ENCODE measurements around the gene LMX1A.

LMX1A gene

DNA sequence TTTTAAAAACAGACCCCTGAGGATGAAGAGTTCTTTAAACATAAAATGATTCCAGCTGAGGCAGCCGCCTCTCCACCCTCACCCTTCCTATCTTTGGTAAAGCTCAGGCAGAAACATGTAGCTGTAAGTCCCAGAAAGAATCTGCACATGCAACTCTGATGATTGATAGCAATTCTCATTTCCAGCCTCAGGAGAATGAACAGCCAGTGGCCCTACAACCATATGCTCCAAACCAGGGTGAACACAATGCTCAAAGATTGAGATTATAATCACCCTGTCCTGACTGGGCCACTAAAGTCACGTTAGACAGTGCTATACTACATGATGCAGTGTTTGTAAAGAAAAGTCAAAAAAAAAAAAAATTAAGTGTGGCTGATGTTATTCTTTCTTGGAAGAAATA, 80.2 kb downstream of the LMX1A start:
- no peak for DNase-seq (ENCODE audit: low read depth in 2 of 2)

DNA sequence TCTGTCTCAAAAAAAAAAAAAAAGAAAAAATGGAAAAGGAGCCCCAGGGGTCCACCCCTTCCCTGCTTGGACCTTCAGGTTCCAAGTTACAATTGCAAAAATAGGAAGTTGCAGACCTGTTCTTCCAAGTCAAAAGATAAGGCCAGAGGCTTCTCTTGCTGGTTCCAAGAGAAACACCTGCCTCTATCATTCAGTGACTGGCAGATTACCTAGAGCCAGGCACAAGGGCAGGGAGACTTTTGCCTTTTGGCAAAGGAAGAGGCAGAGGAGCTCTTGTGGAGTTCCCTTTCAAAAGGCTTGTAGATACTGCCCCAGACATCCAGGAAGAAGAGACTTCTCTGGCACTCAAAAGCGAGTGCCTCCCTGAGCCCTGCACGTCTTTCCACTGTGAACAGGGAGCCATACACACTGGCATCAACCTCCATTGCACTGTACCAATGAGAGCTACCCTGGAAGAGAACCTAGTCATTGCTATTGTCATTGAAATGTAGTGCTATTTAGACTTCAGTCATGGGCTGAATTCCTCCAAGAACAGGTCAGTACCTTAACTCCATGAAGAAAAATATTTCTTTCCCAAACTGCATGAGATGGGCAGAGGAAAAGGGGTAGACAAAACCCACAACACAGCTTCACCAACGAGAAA, 91.2 kb downstream of the LMX1A start:
- DNase-seq (ENCODE audit: low read depth in 2 of 2), result no peak

DNA sequence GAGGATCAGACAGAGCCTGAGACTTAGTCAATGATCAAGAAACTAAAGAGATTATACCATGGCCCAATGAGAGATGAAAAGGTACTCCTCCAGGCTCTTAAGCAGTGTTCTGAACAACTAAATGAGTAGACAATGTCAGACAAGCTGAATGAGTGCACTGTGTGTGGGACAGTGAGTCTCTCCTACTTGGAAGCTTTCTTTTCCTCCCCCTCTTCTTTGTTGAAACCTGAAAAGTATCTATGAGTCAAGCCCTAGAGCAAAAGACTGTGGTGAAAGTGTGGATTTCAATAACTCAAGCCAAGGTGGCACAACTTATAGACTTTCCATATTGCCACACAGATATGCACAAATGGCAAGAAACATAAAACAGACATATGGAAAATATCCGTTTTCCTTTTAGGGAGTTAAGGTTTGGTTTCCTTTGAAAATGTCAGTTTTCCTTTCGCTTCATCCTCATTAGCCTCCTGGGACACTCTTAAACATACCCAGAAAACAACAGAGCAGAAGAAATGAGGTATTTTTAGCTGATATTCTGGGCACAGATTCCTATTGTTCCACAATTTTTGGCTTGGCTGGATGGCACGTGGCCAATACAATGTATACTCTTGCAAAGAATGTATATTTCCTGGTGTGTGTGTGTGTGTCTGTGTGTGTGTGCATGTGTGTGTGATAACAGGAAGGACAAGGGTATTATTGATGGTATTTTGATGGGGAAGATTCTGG, 96.6 kb downstream of the LMX1A start:
- DNase-seq (ENCODE audit: low read depth in 2 of 2), result no peak

DNA sequence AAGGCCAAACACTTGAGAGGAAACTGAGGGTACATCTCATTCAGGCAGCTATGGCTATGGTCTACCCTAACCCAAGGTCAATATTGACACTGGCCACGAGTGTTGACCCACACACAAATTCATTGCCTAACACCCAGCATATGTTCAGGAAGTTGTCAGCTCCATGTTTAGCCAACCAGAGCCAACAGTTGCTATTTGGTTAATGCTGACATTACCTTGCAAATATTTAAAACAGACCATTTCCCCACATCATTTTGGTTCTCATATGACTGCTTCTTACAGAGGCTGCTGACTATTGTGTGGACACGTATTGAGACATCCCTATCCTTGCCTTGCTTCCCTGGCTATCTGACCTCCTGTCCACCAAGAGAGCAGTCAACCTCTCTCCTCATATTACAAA, 97.3 kb downstream of the LMX1A start:
- DNase-seq (ENCODE audit: low read depth in 2 of 2), result no peak

DNA sequence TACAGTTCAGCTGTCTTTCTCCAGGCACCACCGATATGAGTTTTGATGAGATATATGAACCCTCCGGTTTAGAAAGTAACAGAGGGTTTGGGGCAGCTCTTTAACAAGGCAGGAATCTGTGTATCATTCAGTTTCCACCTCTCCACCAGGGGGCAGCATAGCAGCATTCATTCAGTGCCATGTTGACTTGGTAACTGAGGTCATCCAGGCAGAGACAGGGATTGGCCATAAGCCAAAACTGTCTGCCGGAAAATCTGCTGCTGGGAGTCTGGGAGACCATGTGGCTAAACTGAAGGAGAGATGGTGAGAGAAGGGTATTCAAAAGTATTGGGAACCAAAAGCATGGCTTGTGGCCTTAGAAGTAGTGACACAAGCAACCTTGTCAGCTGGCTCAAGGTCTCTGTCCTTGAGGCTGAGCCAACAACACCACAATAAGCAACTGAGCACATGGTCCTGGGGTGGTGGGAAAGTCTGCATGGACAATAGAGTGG, 98.5 kb downstream of the LMX1A start:
- no peak for DNase-seq (ENCODE audit: low read depth in 2 of 2)

DNA sequence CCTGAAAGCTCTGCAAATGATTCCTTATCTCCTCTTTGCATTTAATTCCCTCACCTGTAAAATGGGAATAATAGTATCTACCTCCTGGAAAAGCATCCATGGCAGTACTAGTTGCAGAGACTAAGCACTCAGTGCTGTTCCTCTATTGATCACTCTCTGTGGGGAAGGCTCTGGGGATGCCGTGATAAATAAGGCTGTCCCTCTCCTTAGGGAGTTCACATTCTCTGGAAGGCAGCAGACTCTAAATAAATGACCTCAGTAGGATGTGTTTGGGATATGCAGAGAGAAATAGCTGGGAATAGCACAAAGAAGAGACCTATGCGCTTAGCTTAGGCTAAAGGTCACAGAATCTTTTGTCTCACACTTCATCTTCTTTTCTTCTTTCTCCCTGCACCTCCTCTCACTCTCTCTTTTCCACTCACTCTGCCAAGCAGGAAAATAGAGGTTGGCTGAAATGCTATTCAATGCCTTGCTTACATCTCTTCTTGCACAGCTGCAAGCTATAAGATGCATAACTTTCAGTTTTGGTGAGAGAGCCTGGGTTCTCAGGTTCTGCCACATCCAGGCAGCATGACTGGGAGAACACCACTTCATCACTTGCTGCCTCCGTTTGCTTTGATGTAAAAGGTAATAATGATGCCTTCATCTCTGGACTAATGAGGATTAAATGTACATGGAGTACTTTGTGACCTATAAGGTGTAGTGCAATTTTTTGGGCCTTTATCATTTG, 101.5 kb downstream of the LMX1A start:
- no peak for DNase-seq (ENCODE audit: low read depth in 2 of 2)

DNA sequence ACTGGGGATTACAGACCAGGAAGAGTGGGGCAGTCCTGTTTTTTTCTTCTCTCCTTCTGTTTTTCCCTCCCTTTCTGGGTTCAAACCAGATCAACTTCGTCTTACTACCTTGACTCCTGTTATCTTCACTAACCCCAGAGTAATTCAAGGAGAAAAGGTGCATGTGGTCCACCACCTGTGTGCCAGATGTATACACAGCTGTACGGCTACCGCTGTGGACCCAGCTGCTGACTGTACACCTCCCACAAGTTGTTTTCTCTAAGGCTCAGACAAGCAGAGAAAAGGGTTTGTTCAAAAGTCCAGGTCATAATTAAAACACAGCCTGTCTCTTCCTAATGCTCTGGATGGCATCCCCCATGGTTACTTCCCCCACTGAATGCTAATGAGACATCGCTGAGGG, 102.1 kb downstream of the LMX1A start:
- no peak for DNase-seq (ENCODE audit: low read depth in 2 of 2)

DNA sequence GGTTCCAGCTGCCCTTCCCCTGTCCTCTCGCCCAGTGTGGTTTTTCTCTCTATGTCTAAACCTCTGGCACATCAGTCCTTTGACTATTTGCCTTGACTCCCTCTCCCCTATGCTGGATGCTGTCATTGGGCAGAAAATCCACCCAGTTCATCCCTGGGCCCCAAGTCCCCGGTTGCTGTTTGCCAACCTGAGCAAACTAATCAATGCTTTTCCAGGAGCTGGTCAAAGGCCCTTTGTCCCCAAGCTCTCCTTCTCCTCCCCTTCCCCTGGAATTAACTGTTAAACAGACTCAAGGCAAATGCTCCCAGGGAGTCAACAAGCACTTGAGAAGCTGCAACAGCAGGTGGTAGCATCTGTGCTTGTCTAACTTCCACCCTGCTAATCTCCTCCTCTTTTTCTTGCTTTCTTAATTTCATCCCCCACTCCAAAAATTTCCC, 102.7 kb downstream of the LMX1A start:
- DNase-seq (ENCODE audit: low read depth in 2 of 2), result no peak

DNA sequence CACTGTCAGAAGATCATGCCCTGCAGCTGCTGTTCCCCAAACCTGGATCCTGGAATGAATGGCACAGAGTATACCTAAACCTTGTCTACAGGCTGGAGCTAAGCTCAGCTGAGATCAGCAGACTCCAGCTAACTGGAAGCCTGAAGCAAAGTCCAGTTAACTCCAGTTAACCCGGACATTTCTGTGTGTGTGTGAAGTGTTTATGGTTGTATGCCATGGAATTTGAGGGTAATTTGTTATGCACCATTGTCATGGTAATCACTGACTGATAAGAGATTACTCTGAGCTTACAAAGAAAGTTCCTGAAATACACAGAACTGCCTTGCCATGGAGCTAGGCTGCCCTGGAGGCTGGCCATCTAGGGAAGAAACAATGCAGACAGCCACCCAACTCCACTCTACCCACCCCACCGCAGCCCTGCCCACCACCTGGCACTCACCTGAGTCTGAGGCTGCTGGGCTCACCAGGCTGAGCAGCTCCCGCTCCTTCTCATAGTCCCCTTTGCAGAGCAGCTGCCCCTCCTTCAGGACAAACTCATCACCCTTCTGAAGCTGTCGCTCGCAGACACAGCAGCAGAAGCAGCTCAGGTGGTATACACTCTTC, 107.4 kb downstream of the LMX1A start:
- DNase-seq (ENCODE audit: low read depth in 2 of 2), result no peak

DNA sequence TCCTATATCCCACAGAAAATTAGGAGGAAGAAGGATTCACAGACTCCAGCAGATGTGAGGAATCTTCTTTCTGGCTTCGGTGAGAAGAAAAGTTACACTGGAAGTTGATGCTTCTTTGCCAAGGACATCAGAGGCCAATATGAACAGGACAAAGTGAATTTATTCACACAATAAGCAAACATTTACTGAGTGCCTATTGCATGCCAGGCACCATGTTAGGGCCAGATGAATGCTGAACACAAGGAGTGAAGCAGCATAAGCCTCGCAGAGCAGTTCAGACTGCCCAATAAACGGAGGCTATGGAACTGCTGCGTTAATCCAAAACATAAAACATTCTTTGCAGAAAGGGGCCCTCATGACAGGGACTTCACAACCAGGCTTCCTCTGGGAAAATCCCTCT, 114.6 kb downstream of the LMX1A start:
- no peak for DNase-seq (ENCODE audit: low read depth in 2 of 2)

DNA sequence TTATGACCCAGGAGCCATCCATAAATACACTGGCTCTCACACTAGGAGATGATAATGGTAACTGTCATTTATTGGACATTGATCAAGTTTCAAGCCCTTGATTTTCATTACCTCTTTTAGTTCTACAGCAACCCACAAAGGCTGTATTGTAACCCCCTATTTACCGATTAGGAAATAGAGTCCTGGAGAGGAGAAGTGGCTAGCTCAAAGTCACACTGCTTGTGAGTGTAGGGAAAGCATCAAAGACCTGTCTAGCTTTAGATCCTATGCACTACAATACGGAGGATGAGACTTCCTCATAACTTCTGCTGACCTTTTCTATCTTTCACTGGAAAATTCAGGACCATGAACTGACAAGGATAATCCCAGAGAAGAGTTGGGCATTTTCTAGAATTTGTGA, 115.2 kb downstream of the LMX1A start:
- DNase-seq (ENCODE audit: low read depth in 2 of 2), result no peak

DNA sequence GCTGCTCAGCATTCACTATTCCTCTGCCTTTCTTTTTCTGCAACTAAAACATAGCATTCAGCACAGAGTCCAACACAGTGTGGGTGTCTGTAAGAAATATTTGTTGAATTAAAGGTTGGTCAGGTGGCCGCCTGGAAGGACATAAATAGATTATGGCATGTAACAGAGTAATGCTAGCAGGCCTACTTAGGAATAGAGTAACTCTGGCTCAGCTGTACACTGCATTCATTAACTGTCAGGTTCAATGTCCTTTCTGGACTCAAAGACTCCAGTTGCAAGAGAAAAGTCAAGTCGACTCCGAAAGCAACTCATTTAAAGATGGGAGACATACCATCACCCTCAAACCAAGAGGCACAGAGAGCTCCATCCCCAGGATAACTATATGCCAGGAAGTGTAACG, 116.0 kb downstream of the LMX1A start:
- no peak for DNase-seq (ENCODE audit: low read depth in 2 of 2)

DNA sequence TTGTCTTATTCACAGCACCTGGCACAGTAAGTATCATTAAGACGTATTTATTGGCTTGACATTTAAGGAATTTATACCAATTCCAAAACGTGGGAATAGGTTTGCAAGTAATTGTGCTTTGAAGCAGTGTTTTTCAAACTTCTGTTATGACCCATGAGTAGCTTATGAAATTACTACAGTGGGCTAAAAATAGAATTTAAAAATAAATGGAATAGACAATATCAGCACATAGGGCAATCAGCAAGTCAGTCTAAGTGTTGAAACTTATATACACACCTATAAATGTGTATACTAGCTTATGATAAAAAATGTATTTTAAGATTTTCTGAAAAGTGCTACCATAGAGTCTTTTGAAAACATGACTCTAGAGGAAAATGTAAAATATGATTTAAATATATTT, 116.6 kb downstream of the LMX1A start:
- DNase-seq (ENCODE audit: low read depth in 2 of 2), result no peak

DNA sequence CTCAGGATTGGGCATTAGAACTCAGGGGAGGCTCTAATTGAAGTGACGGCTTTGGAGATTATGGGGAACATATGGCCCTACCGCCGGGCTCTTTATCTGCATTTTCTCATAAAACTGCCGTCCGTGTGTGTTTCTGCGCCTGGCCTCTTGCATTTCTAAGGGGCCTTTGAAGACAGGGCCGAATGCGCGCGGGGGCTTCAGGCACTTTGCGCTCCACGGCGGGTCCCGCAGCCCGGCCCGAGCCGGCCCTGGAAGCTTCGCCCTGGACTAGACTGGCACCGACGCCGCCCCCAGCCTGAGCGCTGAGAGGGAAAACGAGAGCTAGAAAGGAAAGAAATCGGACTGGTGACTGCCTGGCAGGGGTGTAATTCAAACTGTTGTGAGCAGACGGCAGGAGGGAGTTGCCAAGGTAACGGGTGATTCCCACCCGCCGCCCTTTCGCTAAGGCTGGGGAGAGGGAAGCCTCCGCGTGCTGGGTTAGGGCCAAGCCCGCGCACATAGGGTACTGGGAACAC, 120.7 kb downstream of the LMX1A start:
- no peak for DNase-seq (ENCODE audit: low read depth in 2 of 2)

DNA sequence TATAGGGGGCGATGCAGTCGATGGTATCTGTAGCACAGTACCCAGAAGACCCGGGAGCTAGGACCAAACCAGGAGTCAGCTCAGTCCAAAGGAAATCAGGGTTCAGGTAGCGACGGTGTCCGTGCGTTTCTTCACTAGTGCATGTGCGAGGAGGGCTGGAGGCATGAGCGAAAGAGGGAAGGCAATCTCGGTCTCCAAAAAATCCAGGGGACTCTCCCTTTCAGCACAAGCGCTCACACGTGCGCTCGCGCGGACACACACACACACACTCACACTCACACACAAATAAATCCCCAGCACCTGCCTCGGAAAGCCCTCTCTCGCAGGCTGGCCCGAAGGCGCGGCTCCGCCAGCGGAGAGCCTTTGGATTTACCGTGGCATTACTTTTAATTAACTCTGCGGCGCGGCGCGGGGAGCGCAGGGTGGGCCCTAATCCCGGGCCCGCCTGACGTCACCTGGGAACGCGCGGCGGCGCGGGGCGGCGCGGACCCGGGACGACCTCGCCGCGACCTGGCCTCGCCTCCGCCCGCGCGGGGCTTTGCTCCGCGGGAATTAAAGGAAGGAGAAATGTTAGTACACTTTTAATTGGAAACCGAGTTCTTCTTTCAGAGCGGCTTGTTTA, 121.2 kb downstream of the LMX1A start:
- DNase-seq (ENCODE audit: low read depth in 2 of 2), result no peak

DNA sequence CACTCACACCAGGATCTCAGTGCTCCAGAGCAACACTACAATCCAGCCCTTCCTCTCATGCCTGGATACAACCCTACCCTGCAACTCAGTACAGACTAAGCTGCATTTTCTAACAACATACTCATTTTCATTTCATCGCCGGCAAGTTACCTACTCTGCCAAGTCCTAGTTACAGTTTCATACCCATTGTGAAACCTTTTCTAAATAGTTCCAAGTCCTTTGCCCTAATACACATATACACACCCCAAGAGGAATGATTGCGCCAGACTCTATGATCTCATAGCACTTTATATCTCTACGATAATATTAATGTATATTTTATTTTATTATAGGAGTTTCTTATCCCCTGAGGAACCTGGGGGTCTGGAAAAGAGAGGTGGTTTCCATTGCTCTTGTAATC, 122.4 kb downstream of the LMX1A start:
- no peak for DNase-seq (ENCODE audit: low read depth in 2 of 2)

DNA sequence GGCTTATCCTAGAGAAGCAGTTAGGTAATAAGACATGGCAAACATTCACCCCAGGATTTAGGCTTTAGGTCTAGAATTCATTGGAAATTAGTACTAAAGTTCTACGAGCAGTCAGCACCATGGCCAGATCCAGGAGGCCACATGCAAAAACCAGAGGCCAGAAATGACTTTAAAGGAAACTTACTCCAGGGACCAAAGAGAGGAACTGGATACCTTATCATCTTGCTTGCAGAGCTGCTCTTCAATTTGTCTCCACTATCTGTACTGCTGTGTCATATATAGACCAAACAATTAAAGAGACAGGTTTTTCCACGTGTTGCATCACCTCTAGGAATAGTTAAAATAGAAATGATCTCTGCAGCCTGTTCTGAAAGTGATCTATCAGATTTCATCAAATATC, 127.8 kb downstream of the LMX1A start:
- DNase-seq (ENCODE audit: low read depth in 2 of 2), result no peak

DNA sequence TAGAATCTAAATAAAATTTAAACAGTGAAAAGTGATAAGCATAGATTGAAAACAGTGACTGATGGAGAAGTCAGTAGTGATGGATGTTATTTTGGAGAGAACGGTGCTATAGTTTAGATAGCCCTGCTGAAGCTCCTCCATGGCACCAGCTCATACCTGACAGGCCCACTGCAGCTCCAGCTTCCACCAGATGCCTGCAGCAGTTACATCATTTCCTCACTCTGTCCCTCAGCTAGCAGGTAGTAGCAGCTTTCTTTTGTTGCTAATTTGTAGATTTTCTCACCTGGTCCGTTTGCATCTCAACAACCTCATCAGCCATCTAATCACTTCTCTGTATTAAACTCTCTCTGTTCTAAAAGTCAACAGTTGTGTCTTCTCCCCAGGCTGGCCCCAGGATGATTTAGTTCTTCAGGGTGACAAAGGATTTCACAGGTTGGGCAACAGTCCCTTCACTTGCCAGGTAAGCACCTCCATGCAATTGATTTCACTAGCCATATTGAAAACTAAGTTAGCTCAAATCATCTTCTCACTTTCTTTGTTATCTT, 128.3 kb downstream of the LMX1A start:
- DNase-seq (ENCODE audit: low read depth in 2 of 2), result no peak

DNA sequence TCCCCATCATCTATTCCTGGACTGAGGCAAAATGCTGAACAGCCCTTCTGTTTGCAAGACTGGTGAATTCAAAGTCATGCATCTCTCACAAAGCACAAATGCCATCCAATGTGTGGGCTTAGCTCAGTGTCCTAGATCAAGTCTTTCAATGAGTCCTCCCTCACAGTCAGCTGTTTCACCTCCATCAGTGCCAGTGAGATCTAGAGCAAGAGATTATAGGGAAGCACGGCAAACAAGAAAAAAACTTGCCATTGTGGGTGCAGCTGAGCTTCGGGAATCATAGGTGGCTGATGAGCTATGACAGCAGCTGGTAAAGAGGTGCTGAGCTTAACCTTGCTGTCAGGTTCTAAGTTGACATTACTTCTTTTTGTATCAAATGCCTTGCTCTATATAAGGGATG, 130.2 kb downstream of the LMX1A start:
- DNase-seq (ENCODE audit: low read depth in 2 of 2), result no peak

DNA sequence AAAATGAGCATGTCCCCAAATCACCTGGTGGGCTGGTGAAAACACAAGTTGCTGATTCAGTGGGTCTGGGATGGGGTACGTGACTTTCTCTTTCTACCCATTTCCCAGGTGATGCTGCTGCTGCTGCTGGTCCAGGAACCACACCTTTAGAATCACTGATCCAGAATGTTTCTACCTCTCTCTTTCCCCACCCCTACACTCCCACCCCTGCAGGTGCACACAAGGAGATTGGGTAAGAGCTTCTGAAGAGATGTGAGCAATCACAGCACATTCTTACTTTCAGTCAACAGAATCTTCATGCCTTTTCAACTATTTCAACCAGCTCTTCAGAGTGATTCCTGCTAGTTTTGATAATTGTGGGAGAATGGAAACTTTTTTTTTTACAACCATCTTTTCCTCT, 130.9 kb downstream of the LMX1A start:
- DNase-seq (ENCODE audit: low read depth in 2 of 2), result no peak

DNA sequence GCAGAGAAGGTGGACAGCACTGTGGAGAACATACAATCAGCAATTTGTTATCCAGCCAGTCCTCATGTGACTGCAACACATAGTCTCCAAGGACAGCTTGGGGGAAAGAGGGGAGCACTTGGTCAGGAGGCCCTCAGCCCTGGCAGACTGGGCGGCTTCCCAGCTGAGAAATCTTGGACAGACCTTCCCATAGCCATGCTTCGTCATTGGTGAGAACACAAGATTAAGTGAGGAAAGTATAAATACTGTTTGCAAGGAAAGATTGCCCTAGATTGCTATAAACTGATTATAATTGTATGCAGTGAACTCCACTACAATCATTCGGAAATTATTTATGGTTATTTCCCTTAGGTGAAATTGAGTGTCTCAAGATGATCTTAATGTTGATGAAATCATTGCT, 131.5 kb downstream of the LMX1A start:
- DNase-seq (ENCODE audit: low read depth in 2 of 2), result no peak

DNA sequence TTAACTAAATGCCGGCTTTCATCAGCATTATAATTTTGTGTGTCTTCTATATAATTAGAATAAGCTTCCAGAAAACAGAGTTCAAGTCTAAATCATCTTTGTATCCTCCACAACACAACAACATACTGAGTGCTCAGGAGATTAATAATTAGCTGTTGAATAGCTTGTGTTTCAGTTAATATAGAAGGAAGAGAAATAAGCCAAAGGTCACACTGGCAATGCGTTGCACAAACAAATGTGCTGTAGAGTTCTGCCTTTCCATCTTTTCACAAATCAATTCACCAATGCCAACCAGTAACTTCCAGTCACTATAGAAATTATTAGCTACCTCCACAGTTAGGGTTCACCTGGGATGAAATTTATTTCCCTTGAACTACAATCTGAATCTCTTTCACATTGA, 132.0 kb downstream of the LMX1A start:
- no peak for DNase-seq (ENCODE audit: low read depth in 2 of 2)

All from stimulated activated CD4-positive, alpha-beta T cell treated with anti-CD3 and anti-CD28 coated beads, Interleukin-1b, Interleukin-23, amount 100 ng/mL, for 1 hour (primary cell).